Upper lobe of left lung (tissue), 6 donors: ENCODE results near the gene TRIM25. TPM values are rescaled to one million over a fixed set of nuclear protein-coding genes. Genes with fewer than 3 reads are reported as not detected.

Experiments used
- ATAC-seq, 2 donors: fragments of 200-7000 bp; cut with Tn5 transposase; one replicate each; pipeline ENCODE4 v1.9.1; 2022; ENCODE audit warnings: mild to moderate bottlenecking in 2 of 2, moderate library complexity in 2 of 2; ENCODE audit not compliant: low FRiP score in 2 of 2
- DNase-seq, 2 donors: peaks; one replicate each; pipeline ENCODE4 v3.0.0-alpha.2; 2019 to 2020
- H3K27ac ChIP-seq, 4 donors: fragments of 200-600 bp; sonication (generic); one replicate each; pipeline ENCODE4 v1.5.1; 2016 to 2019
- H3K27me3 ChIP-seq, 4 donors: fragments of 200-600 bp; sonication (generic); one replicate each; pipeline ENCODE4 v1.5.1; 2017 to 2019
- H3K36me3 ChIP-seq, 4 donors: fragments of 200-600 bp; sonication (generic); one replicate each; pipeline ENCODE4 v1.5.1; 2016 to 2019
- H3K4me1 ChIP-seq, 4 donors: fragments of 200-600 bp; sonication (generic); one replicate each; pipeline ENCODE4 v1.5.1; 2018 to 2019
- H3K4me3 ChIP-seq, 4 donors: fragments of 200-600 bp; sonication (generic); one replicate each; pipeline ENCODE4 v1.5.1; 2017 to 2019; ENCODE audit warnings: mild to moderate bottlenecking in 2 of 4, moderate library complexity in 1 of 4
- H3K9me3 ChIP-seq, 4 donors: fragments of 200-600 bp; sonication (generic); one replicate each; pipeline ENCODE4 v1.5.1; 2018 to 2019
- EP300 ChIP-seq, 4 donors: sonication (generic); formaldehyde crosslinking; IDR thresholded peaks; one replicate each; pipeline ENCODE4 v1.5.1; 2017; ENCODE audit warnings: antibody characterized with exemption in 4 of 4, control low read depth in 2 of 4
- POLR2A ChIP-seq, 4 donors: fragments of 450-650 bp; IDR thresholded peaks; one replicate each; pipeline ENCODE4 v1.5.1; 2016 to 2017; ENCODE audit warnings: antibody characterized with exemption in 4 of 4, mild to moderate bottlenecking in 2 of 4
- POLR2AphosphoS5 ChIP-seq, 2 donors: sonication (generic); formaldehyde crosslinking; IDR thresholded peaks; one replicate each; pipeline ENCODE4 v1.5.1; 2017; ENCODE audit warnings: antibody characterized with exemption in 2 of 2
- WGBS, 2 donors: methylation state at CpG; one replicate each; pipeline ENCODE4 v1.1.5; 2017 to 2018; 5-methylcytosine and 5-hydroxymethylcytosine counted together
- total RNA-seq, 6 donors: library from RNA; depleted of rRNA in 4 of 6; stranded (reverse); fragments of >200 nt in 4 of 6; gene quantifications; one replicate each; pipeline versions ENCODE4 v1.1.0 to v1.2.1, GENCODE V29; 2016 to 2021
- TF ChIP-seq, protein P1 (sequence below), 6 experiments: fragments of 450-650 bp in 4 of 6; fragments of 200-600 bp in 2 of 6; sonication (generic) in 2 of 6; IDR thresholded peaks; one replicate each; pipeline ENCODE4 v1.5.1; 2016 to 2019; ENCODE audit warnings: antibody characterized with exemption in 6 of 6
- donor health status: DM: no; HTN: no; CAD: no; lungs with moderate emphysema.
- donor health status: DM: no; HTN: yes; CAD: no; lungs with severe emphysema.

The TRIM25 gene
- total RNA-seq, 6 donors from 2014 or later: 66.7 to 294 (median 83.0) TPM

DNA sequence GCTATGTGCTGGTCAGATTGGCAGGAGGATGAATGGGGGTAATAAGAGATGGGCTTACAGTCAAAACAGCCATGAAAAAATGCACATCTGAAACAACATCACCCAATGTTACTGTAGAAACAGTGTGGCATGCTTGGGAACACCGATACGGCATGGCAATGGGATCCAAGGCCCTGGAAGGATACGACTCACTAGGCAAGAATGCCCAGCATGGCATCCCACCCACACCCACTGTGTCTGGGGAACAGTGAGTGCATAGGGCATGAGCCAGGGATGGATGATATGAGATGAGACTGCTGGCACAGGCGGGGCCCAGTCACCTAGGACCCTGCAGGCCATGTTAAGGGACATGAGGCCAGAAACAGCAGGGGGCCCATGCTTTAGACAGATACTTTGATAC, 11.5 kb downstream of the TRIM25 start:
- Histone ChIP-seq H3K27me3 (no peaks in the 10 kb centered on the region), H3K4me3 (no peak overlapping the region), H3K27ac (no peak overlapping the region), H3K9me3 (no peaks in the 10 kb centered on the region), H3K4me1 (peaks cover 0 to 11% (median 3%) of the 10 kb centered on the region in 4 donors), H3K36me3 (peaks cover 44 to 100% (median 96%) of the 10 kb centered on the region in 4 donors)
- TF ChIP-seq, protein P1, sequence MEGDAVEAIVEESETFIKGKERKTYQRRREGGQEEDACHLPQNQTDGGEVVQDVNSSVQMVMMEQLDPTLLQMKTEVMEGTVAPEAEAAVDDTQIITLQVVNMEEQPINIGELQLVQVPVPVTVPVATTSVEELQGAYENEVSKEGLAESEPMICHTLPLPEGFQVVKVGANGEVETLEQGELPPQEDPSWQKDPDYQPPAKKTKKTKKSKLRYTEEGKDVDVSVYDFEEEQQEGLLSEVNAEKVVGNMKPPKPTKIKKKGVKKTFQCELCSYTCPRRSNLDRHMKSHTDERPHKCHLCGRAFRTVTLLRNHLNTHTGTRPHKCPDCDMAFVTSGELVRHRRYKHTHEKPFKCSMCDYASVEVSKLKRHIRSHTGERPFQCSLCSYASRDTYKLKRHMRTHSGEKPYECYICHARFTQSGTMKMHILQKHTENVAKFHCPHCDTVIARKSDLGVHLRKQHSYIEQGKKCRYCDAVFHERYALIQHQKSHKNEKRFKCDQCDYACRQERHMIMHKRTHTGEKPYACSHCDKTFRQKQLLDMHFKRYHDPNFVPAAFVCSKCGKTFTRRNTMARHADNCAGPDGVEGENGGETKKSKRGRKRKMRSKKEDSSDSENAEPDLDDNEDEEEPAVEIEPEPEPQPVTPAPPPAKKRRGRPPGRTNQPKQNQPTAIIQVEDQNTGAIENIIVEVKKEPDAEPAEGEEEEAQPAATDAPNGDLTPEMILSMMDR (IDR thresholded peaks at IDR 0.05): no peak
- TF ChIP-seq EP300 (IDR thresholded peaks at IDR 0.05) (no peak), POLR2AphosphoS5 (IDR thresholded peaks at IDR 0.05) (no peak), POLR2A (IDR thresholded peaks at IDR 0.05) (no peak)
- ATAC-seq (no peak), DNase-seq (no peak)
- WGBS, 2 donors: 88 to 92% methylated on average over 4 of the region's 4 CpGs

DNA sequence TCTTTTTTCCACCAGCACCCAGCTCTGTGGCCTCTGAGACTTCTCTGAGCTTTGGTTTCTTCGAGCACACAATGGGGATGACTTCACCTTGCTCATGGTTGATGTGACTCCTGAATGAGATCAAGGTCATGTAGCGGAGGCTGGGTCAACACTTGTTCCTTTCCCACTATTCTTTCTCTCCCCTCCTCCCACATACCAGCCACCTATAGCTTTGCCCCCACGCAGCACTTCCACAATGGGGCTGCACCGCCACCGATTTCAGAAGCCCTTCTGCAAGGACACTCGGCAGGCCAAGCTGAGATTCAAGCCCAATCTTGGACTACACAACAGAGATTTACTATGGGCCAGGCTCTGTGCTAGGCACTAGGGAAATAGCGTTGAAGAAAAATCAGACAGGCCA, 14.4 kb downstream of the TRIM25 start:
- 93 to 95% methylated on average over 7 of the region's 7 CpGs for WGBS, 2 donors
- TF ChIP-seq POLR2AphosphoS5 (IDR thresholded peaks at IDR 0.05) (no peak), POLR2A (IDR thresholded peaks at IDR 0.05) (no peak), EP300 (IDR thresholded peaks at IDR 0.05) (no peak)
- TF ChIP-seq, protein P1 (IDR thresholded peaks at IDR 0.05): no peak
- H3K9me3 ChIP-seq: no peaks in the 10 kb centered on the region
- H3K27ac ChIP-seq: no peak overlapping the region
- DNase-seq (no peak), ATAC-seq (no peak)
- no peaks in the 10 kb centered on the region for H3K27me3 ChIP-seq
- H3K4me1 ChIP-seq: peaks cover 0 to 11% (median 3%) of the 10 kb centered on the region in 4 donors
- peaks cover 31 to 100% (median 89%) of the 10 kb centered on the region in 4 donors for H3K36me3 ChIP-seq
- no peak overlapping the region for H3K4me3 ChIP-seq

DNA sequence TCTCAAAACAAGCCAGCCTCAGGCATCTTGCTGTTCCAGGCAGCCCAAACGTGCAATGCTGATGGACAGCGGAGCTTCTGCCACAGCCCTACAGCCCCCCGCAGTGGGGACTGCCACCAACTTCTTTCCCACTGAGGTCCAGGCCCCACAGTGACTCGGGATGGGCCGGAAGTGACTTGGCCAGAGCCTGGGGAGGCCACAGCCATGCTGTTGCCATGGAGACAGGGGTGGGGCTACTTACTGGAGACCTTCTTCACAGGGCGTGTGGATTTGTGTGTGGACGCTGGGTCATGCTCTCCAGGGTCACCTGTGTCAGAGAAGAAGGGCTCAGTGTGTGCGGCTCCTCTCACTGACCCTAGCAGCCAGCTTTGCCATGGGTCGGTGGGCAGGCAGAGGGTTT, 15.0 kb downstream of the TRIM25 start:
- TF ChIP-seq, protein P1 (IDR thresholded peaks at IDR 0.05): no peak
- TF ChIP-seq POLR2A (IDR thresholded peaks at IDR 0.05): no peak
- no peak for TF ChIP-seq POLR2AphosphoS5 (IDR thresholded peaks at IDR 0.05)
- no peak for TF ChIP-seq EP300 (IDR thresholded peaks at IDR 0.05)
- DNase-seq: peak in 1 of 2 donors; percentile 35
- peak; percentile 15 to 56 for ATAC-seq
- Histone ChIP-seq H3K9me3 (no peaks in the 10 kb centered on the region), H3K4me3 (no peak overlapping the region), H3K27me3 (no peaks in the 10 kb centered on the region), H3K27ac (no peak overlapping the region), H3K36me3 (peaks cover 30 to 100% (median 89%) of the 10 kb centered on the region in 4 donors), H3K4me1 (peaks cover 0 to 11% (median 3%) of the 10 kb centered on the region in 4 donors)
- WGBS, 2 donors: 65 to 81% methylated on average over 8 to 9 of the region's 9 CpGs

DNA sequence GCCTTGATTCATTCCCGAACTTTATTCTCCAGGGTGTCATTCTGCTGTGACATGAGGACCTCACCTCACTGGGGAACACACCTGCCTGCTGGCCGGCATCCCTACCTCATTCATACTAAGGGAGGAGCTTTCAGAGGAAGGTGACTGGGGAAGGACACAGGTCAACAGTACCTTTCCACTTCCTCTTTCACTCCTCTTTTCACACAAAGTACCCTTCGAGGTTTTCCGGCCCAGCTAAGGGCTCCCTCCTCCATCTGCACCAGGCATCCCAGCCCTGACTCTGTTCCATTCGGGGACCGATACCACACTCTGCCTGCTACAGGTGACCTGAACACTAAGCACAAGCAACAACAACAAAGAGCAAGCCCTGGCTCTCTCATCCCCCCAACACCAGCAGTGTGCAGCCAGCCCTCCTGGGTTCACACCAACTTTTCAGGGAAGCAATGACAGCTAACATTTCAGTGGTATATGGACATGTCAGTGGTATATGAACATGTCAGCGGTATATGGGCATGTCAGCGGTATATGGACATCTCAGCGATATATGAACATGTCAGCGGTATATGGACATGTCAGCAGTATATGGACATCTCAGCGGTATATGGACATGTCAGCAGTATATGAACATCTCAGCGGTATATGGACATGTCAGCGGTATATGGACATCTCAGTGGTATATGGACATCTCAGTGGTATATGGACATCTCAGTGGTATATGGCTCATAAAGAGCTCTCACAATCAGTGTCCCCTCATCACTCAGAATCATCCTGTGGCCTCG, 16.0 kb downstream of the TRIM25 start:
- DNase-seq: no peak
- H3K27me3 ChIP-seq: no peaks in the 10 kb centered on the region
- H3K36me3 ChIP-seq: peaks cover 29 to 100% (median 89%) of the 10 kb centered on the region in 4 donors
- ATAC-seq: no peak
- TF ChIP-seq, protein P1 (IDR thresholded peaks at IDR 0.05): no peak
- TF ChIP-seq POLR2A (IDR thresholded peaks at IDR 0.05) (no peak), EP300 (IDR thresholded peaks at IDR 0.05) (no peak), POLR2AphosphoS5 (IDR thresholded peaks at IDR 0.05) (no peak)
- H3K4me3 ChIP-seq: no peak overlapping the region
- peaks cover 0 to 5% (median 3%) of the 10 kb centered on the region in 4 donors for H3K4me1 ChIP-seq
- peak overlapping the region in 1 of 4 donors; percentile 26 for H3K27ac ChIP-seq
- H3K9me3 ChIP-seq: no peaks in the 10 kb centered on the region
- WGBS, 2 donors: 89 to 90% methylated on average over 14 of the region's 14 CpGs
